H9 (cell line): ENCODE results near the gene C5orf15. TPM values are rescaled to one million over a fixed set of nuclear protein-coding genes. Genes with fewer than 3 reads are reported as not detected.

ENCODE experiments used
- DNase-seq: peaks from one replicate; pipeline ENCODE4 v3.0.0-alpha.2; 2017
- H2AFZ ChIP-seq: one replicate; pipeline ENCODE4 v1.6.1; 2013; ENCODE audit warnings: mild to moderate bottlenecking, low read length, control low read depth, moderate library complexity
- H2AK5ac ChIP-seq: 2 replicates; pipeline ENCODE4 v1.6.1; 2013; ENCODE audit warnings: low read length, control low read depth, mixed read lengths; ENCODE audit not compliant: insufficient read length
- H2BK120ac ChIP-seq: one replicate; pipeline ENCODE4 v1.6.1; 2013; ENCODE audit warnings: low read depth, mild to moderate bottlenecking, low read length, control low read depth, inconsistent platforms; ENCODE audit not compliant: poor library complexity, severe bottlenecking
- H2BK12ac ChIP-seq: 2 replicates; pipeline ENCODE4 v1.6.1; 2013; ENCODE audit warnings: low read length, control low read depth, mixed read lengths, low read depth; ENCODE audit not compliant: insufficient read length
- H2BK15ac ChIP-seq: 2 replicates; pipeline ENCODE4 v1.6.1; 2013; ENCODE audit warnings: low read depth, low read length, control low read depth
- H2BK20ac ChIP-seq: one replicate; pipeline ENCODE4 v1.6.1; 2013; ENCODE audit warnings: low read depth, mild to moderate bottlenecking, low read length, control low read depth, inconsistent platforms; ENCODE audit not compliant: poor library complexity, severe bottlenecking
- H2BK5ac ChIP-seq: 2 replicates; pipeline ENCODE4 v1.6.1; 2013; ENCODE audit warnings: low read length, control low read depth, mixed read lengths; ENCODE audit not compliant: insufficient read length
- H3K14ac ChIP-seq: 2 replicates; pipeline ENCODE4 v1.6.1; 2013; ENCODE audit warnings: low read length, control low read depth; ENCODE audit not compliant: insufficient read depth
- H3K18ac ChIP-seq: 2 replicates; pipeline ENCODE4 v1.6.1; 2013; ENCODE audit warnings: low read depth, mild to moderate bottlenecking, mixed read lengths, low read length, control low read depth; ENCODE audit not compliant: insufficient read length
- H3K23ac ChIP-seq: 2 replicates; pipeline ENCODE4 v1.6.1; 2013; ENCODE audit warnings: low read length, control low read depth, mixed read lengths, low read depth; ENCODE audit not compliant: insufficient read length
- H3K23me2 ChIP-seq: 2 replicates; pipeline ENCODE4 v1.6.1; 2013; ENCODE audit warnings: low read depth, mild to moderate bottlenecking, mixed read lengths, low read length, control low read depth; ENCODE audit not compliant: insufficient read length, poor library complexity, severe bottlenecking
- H3K27ac ChIP-seq: 2 replicates; pipeline ENCODE4 v1.5.1; 2013; ENCODE audit warnings: low read length, control low read depth, mixed read lengths, low read depth; ENCODE audit not compliant: insufficient read length
- H3K27me3 ChIP-seq: 2 replicates; pipeline ENCODE4 v1.6.1; 2013; ENCODE audit warnings: low read length, control low read depth, inconsistent platforms; ENCODE audit not compliant: insufficient read depth
- H3K4ac ChIP-seq: 2 replicates; pipeline ENCODE4 v1.6.1; 2013; ENCODE audit warnings: low read depth, mild to moderate bottlenecking, control low read depth, inconsistent platforms, low read length, moderate library complexity
- H3K4me1 ChIP-seq: 2 replicates; pipeline ENCODE4 v1.6.1; 2013; ENCODE audit warnings: low read length, control low read depth, inconsistent platforms; ENCODE audit not compliant: insufficient read depth
- H3K4me2 ChIP-seq: 2 replicates; pipeline ENCODE4 v1.6.1; 2013; ENCODE audit warnings: low read length, control low read depth, mixed read lengths; ENCODE audit not compliant: insufficient read length, insufficient read depth
- H3K56ac ChIP-seq: 2 replicates; pipeline ENCODE4 v1.6.1; 2013; ENCODE audit warnings: low read depth, mild to moderate bottlenecking, mixed read lengths, low read length, control low read depth; ENCODE audit not compliant: insufficient read length
- H3K79me1 ChIP-seq: 2 replicates; pipeline ENCODE4 v1.6.1; 2013; ENCODE audit warnings: low read depth, mild to moderate bottlenecking, moderate library complexity, low read length, control low read depth, inconsistent platforms; ENCODE audit not compliant: insufficient read depth, poor library complexity, severe bottlenecking
- H3K79me2 ChIP-seq: 2 replicates; pipeline ENCODE4 v1.6.1; 2013; ENCODE audit warnings: low read length, control low read depth, inconsistent platforms; ENCODE audit not compliant: insufficient read depth
- H3K9ac ChIP-seq: 2 replicates; pipeline ENCODE4 v1.6.1; 2013; ENCODE audit warnings: low read length, control low read depth, mixed read lengths; ENCODE audit not compliant: insufficient read length; ENCODE audit errors: extremely low read depth
- H3K9me3 ChIP-seq: one replicate; pipeline ENCODE4 v1.6.1; 2013; ENCODE audit warnings: low read depth, low read length, inconsistent platforms; ENCODE audit not compliant: control insufficient read depth
- H3T11ph ChIP-seq: one replicate; pipeline ENCODE4 v1.6.1; 2013; ENCODE audit warnings: mild to moderate bottlenecking, low read length, control low read depth, inconsistent platforms
- H4K20me1 ChIP-seq: one replicate; pipeline ENCODE4 v1.6.1; 2013; ENCODE audit not compliant: control insufficient read depth, insufficient read length, insufficient read depth
- H4K5ac ChIP-seq: 2 replicates; pipeline ENCODE4 v1.6.1; 2013; ENCODE audit warnings: low read depth, mild to moderate bottlenecking, mixed read lengths, low read length, control low read depth; ENCODE audit not compliant: insufficient read length
- H4K8ac ChIP-seq: replicated peaks from 2 replicates; pipeline ENCODE4 v1.6.1; 2013; ENCODE audit warnings: low read length, control low read depth, mixed read lengths, low read depth; ENCODE audit not compliant: insufficient read length
- H4K91ac ChIP-seq: 2 replicates; pipeline ENCODE4 v1.6.1; 2013; ENCODE audit warnings: low read depth, mild to moderate bottlenecking, moderate library complexity, mixed read lengths, low read length, control low read depth; ENCODE audit not compliant: insufficient read length
- H3K27ac Mint-ChIP-seq, 3 experiments: 2 replicates in 2 of 3; 3 replicates in 1 of 3; pipeline ENCODE4 v1.8.0; 2020 to 2021; ENCODE audit warnings: mixed read lengths in 3 of 3, mild to moderate bottlenecking in 1 of 3, moderate library complexity in 1 of 3
- H3K27me3 Mint-ChIP-seq: 2 replicates; pipeline ENCODE4 v1.8.0; 2021; ENCODE audit warnings: low read depth, mild to moderate bottlenecking, moderate library complexity, mixed read lengths
- H3K36me3 Mint-ChIP-seq, 3 experiments: 2 replicates in 2 of 3; 3 replicates in 1 of 3; pipeline ENCODE4 v1.8.0; 2020 to 2021; ENCODE audit warnings: low read depth in 3 of 3, mixed read lengths in 3 of 3; ENCODE audit not compliant: insufficient read depth in 1 of 3
- H3K4me1 Mint-ChIP-seq, 2 experiments: 2 replicates each; pipeline ENCODE4 v1.8.0; 2020; ENCODE audit warnings: mixed read lengths in 2 of 2
- H3K4me3 Mint-ChIP-seq, 2 experiments: 2 replicates in 1 of 2; 3 replicates in 1 of 2; pipeline ENCODE4 v1.8.0; 2020 to 2021; ENCODE audit warnings: mild to moderate bottlenecking in 2 of 2, mixed read lengths in 2 of 2, moderate library complexity in 1 of 2
- H3K9me3 Mint-ChIP-seq, 2 experiments: 2 replicates in 1 of 2; 3 replicates in 1 of 2; pipeline ENCODE4 v1.8.0; 2020; ENCODE audit warnings: mild to moderate bottlenecking in 2 of 2, mixed read lengths in 2 of 2, moderate library complexity in 1 of 2
- WGBS: extraction: QIAGEN DNeasy Blood & Tissue Kit; methylation state at CpG from one replicate; pipeline ENCODE4 v1.1.7; 2013; ENCODE audit warnings: missing lambda C conversion rate, low lambda C conversion rate, mixed read lengths; ENCODE audit not compliant: insufficient read length; ENCODE audit errors: extremely low coverage; 5-methylcytosine and 5-hydroxymethylcytosine counted together
- total RNA-seq: library from RNA; stranded (reverse); gene quantifications from 2 replicates; pipeline ENCODE4 v1.2.1, GENCODE V29; 2021
- TF ChIP-seq, protein P1 (sequence below): fragments of 200-600 bp; sonication (generic); conservative IDR thresholded peaks from 3 replicates; pipeline ENCODE4 v1.8.0; 2021; ENCODE audit warnings: antibody characterized with exemption, mild to moderate bottlenecking

The C5orf15 gene
- total RNA-seq, 1 experiment from 2014 or later, result 33.4 TPM

DNA sequence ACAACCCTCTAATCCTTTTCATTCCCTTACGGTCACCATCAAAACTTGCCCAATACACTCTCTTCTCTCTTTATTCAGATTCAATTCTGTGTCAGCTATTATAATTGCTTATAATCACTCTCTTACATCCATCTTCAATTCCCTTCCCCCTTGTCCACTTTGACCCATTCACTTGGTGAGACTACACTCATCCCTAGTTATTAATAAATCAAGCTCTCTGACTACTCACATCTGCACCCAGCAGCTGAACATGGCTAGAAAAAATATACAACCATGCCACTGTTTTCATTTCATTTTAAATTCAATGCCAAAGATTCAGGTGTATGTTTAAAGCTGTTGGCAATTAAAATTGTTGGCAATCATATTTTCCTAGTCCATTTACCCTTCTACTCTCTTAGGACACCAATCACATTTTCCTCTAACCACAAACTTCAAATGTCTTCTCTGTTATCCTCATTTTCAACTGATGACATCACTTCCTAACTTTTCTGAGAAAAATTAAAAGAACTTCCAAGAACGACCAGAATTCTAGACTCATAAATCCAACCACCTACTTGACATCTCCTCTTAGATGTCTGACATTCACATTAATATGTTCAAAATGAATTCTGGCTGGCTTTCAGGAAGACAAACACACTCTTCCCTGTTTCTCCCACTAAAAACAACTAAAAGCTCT, 5.5 kb downstream of the C5orf15 start:
- no peak overlapping the region for H2AK5ac ChIP-seq
- Mint-ChIP-seq H3K27ac (no peak overlapping the region), H3K4me3 (no peak overlapping the region), H3K36me3 (peaks cover 3 to 13% (median 11%) of the 10 kb centered on the region in 3 experiments; a peak in 6 of 7 replicates), H3K9me3 (no peaks in the 10 kb centered on the region), H3K27me3 (no peaks in the 10 kb centered on the region), H3K4me1 (peaks cover 10 to 14% of the 10 kb centered on the region in 2 experiments)
- H3K79me2 ChIP-seq, result peaks cover 3% of the 10 kb centered on the region; the same call in 1 of the 2 replicates
- TF ChIP-seq, protein P1, sequence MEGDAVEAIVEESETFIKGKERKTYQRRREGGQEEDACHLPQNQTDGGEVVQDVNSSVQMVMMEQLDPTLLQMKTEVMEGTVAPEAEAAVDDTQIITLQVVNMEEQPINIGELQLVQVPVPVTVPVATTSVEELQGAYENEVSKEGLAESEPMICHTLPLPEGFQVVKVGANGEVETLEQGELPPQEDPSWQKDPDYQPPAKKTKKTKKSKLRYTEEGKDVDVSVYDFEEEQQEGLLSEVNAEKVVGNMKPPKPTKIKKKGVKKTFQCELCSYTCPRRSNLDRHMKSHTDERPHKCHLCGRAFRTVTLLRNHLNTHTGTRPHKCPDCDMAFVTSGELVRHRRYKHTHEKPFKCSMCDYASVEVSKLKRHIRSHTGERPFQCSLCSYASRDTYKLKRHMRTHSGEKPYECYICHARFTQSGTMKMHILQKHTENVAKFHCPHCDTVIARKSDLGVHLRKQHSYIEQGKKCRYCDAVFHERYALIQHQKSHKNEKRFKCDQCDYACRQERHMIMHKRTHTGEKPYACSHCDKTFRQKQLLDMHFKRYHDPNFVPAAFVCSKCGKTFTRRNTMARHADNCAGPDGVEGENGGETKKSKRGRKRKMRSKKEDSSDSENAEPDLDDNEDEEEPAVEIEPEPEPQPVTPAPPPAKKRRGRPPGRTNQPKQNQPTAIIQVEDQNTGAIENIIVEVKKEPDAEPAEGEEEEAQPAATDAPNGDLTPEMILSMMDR, result no peak
- no peak overlapping the region for H3K56ac ChIP-seq
- H3T11ph ChIP-seq, result no peak overlapping the region
- H3K4ac ChIP-seq, result no peak overlapping the region
- no peak overlapping the region for H3K14ac ChIP-seq
- H3K4me2 ChIP-seq, result no peak overlapping the region
- peaks cover 5% of the 10 kb centered on the region for H3K23me2 ChIP-seq
- H4K20me1 ChIP-seq, result no peaks in the 10 kb centered on the region
- no peak overlapping the region for H4K91ac ChIP-seq
- H2AFZ ChIP-seq, result no peak overlapping the region
- no peak overlapping the region for H3K18ac ChIP-seq
- H3K23ac ChIP-seq, result no peak overlapping the region
- H3K27ac ChIP-seq, result no peak overlapping the region
- no peaks in the 10 kb centered on the region for H3K9me3 ChIP-seq
- H2BK5ac ChIP-seq, result no peak overlapping the region
- 100% methylated on average over 1 of the region's 2 CpGs for WGBS
- H4K5ac ChIP-seq, result no peak overlapping the region
- no peak overlapping the region for H2BK12ac ChIP-seq
- H3K4me1 ChIP-seq, result no peaks in the 10 kb centered on the region
- no peak overlapping the region for H2BK15ac ChIP-seq
- H2BK20ac ChIP-seq, result no peak overlapping the region
- DNase-seq, result no peak
- H3K27me3 ChIP-seq, result no peaks in the 10 kb centered on the region
- H3K79me1 ChIP-seq, result no peaks in the 10 kb centered on the region
- H4K8ac ChIP-seq, result no peak overlapping the region
- no peak overlapping the region for H3K9ac ChIP-seq
- no peak overlapping the region for H2BK120ac ChIP-seq
